Inflammatory macrophage (primary cell): ENCODE data around the gene FHAD1.

Experiments
- DNase-seq, 2 donors: peaks; one replicate each; pipeline ENCODE4 v3.0.0-alpha.2; 2020 to 2022

The FHAD1 gene

GRCh38 chr1:15308135-15308534, 61.1 kb downstream of the FHAD1 start:
- no peak for DNase-seq

- DNase-seq, result no peak
These were observed 61.6 kb downstream of the FHAD1 start for GRCh38 chr1:15308621-15309027.

- no peak for DNase-seq
These were observed 62.7 kb downstream of the FHAD1 start for GRCh38 chr1:15309687-15310086.

- DNase-seq, result no peak
These were observed 63.5 kb downstream of the FHAD1 start for GRCh38 chr1:15310544-15310943.

GRCh38 chr1:15311122-15311822, 64.2 kb downstream of the FHAD1 start:
- DNase-seq, result no peak

- DNase-seq, result peak in 1 of 2 donors; percentile 14
These were observed 64.9 kb downstream of the FHAD1 start for GRCh38 chr1:15311880-15312279.

- no peak for DNase-seq
These were observed 65.8 kb downstream of the FHAD1 start for GRCh38 chr1:15312626-15313411.

GRCh38 chr1:15314328-15315281, 67.6 kb downstream of the FHAD1 start:
- no peak for DNase-seq

- DNase-seq, result no peak
These were observed 68.8 kb downstream of the FHAD1 start for GRCh38 chr1:15315815-15316214.

- DNase-seq, result no peak
These were observed 69.5 kb downstream of the FHAD1 start for GRCh38 chr1:15316510-15316909.

GRCh38 chr1:15320267-15320666, 73.2 kb downstream of the FHAD1 start:
- no peak for DNase-seq

- no peak for DNase-seq
These were observed 74.6 kb downstream of the FHAD1 start for GRCh38 chr1:15321601-15322000.

GRCh38 chr1:15322648-15323350, 75.8 kb downstream of the FHAD1 start:
- no peak for DNase-seq

- peak; percentile 73 to 82 for DNase-seq
These were observed 76.4 kb downstream of the FHAD1 start for GRCh38 chr1:15323351-15323988.

GRCh38 chr1:15323989-15324868, 77.2 kb downstream of the FHAD1 start:
- no peak for DNase-seq

- no peak for DNase-seq
These were observed 77.9 kb downstream of the FHAD1 start for GRCh38 chr1:15324869-15325335.

GRCh38 chr1:15325375-15326085, 78.5 kb downstream of the FHAD1 start:
- no peak for DNase-seq

GRCh38 chr1:15326691-15327588, 79.9 kb downstream of the FHAD1 start:
- no peak for DNase-seq
